ENCODE results near the gene TRPM7.

The TRPM7 gene, protein sequence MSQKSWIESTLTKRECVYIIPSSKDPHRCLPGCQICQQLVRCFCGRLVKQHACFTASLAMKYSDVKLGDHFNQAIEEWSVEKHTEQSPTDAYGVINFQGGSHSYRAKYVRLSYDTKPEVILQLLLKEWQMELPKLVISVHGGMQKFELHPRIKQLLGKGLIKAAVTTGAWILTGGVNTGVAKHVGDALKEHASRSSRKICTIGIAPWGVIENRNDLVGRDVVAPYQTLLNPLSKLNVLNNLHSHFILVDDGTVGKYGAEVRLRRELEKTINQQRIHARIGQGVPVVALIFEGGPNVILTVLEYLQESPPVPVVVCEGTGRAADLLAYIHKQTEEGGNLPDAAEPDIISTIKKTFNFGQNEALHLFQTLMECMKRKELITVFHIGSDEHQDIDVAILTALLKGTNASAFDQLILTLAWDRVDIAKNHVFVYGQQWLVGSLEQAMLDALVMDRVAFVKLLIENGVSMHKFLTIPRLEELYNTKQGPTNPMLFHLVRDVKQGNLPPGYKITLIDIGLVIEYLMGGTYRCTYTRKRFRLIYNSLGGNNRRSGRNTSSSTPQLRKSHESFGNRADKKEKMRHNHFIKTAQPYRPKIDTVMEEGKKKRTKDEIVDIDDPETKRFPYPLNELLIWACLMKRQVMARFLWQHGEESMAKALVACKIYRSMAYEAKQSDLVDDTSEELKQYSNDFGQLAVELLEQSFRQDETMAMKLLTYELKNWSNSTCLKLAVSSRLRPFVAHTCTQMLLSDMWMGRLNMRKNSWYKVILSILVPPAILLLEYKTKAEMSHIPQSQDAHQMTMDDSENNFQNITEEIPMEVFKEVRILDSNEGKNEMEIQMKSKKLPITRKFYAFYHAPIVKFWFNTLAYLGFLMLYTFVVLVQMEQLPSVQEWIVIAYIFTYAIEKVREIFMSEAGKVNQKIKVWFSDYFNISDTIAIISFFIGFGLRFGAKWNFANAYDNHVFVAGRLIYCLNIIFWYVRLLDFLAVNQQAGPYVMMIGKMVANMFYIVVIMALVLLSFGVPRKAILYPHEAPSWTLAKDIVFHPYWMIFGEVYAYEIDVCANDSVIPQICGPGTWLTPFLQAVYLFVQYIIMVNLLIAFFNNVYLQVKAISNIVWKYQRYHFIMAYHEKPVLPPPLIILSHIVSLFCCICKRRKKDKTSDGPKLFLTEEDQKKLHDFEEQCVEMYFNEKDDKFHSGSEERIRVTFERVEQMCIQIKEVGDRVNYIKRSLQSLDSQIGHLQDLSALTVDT (N-terminal part only)

DNA sequence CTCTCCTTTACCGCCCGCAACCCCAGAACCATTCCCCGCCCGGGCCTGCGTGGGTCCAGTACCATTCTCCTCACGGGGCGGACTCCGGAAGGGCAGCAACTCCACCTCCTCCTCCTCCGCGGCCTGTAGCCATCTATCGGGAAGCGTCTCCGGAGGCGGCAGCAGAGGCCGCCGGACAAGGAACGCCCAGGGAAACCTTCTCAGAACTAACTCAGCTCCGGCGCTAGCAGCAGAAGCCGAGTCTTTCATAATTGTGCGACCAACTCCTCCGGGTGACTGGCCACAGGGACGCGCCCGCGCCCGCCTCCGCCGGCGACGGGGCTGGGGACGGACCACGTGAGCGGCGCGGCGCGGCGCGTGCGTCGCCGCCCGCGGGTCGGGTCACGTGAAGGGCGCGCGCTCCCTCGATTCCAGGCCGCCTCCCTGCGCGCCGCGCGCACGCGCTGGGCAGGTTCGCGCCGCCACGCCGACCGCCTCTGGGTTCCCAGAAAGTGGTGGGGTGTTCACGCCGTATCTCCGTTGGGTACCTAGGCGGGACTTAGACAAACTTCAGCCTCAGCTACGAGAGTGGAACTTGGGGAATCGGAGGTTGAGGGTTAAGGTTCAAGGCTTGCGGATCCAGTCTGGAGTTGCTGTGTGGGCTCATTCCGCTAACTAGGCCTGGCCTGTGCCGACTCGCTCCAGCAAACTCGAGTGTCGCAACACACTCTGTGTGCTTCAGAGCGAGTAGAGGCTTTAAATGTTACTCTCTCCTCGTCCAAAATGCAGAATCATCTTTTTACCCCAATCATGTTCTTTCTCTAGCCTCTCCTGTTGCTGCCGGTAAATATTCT is at the start of gene TRPM7:
Gene TRPM7, minus strand, starts transcription at position 329 of the 833 bp plus-strand sequence. Its CDS starts 264 bp downstream, at position 65.
- in situ Hi-C loops (cut with MboI; ENCODE audit: low sequenced_read_pairs), result loop anchor here (25.0 kb wide), 1 partner anchor 201 kb away; no protein-coding TSS in a partner anchor

GRCh38 chr15:50735156-50735555 is 48.6 kb upstream of the TRPM7 start:
- in situ Hi-C loops (cut with MboI; ENCODE audit: low sequenced_read_pairs), result no loop called here

DNA sequence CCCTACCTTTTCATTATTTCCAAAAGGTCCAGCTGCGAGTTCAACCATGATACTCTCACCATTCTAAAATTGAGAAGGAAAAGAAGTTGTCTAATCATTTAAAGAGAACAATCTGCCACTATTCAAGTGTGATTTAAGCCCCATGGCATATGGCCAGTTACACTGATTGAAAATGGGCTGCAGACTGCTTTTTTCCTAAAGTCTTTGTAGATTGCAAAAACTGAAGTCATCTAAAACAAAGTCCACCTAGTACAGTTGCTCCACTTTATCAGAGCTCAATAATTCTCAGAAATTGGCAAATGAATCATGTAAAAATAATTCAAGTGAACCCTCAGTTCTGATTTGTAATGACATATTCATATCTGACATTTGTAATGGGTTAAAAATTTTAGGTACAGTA is 39.7 kb upstream of the TRPM7 start:
- in situ Hi-C loops (cut with MboI; ENCODE audit: low sequenced_read_pairs), result no loop called here

DNA sequence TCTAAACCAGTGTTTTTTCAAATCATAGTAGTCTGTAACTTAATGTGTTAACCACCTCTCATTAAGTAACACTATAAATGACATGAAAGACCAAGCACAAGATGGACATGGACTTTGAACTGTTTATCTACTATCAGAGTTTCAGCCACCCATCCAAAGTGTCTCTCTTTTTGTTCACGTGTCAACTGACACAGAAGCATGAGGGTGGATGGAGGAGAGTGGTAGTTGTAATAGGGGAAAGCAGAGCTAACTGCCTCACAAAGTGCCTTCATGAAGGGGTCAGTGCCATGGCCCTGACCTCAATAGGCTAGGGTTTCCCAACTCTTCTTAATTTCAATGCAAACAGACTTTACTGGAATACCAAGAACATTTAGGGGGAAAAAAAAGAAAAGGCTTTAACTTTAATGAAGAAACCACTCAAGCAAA is 32.1 kb upstream of the TRPM7 start:
- in situ Hi-C loops (cut with MboI; ENCODE audit: low sequenced_read_pairs), result no loop called here

GRCh38 chr15:50712018-50712417 is 25.4 kb upstream of the TRPM7 start:
- in situ Hi-C loops (cut with MboI; ENCODE audit: low sequenced_read_pairs), result no loop called here

- in situ Hi-C loops (cut with MboI; ENCODE audit: low sequenced_read_pairs), result no loop called here
These were observed 24.0 kb upstream of the TRPM7 start for GRCh38 chr15:50710585-50710984.

- in situ Hi-C loops (cut with MboI; ENCODE audit: low sequenced_read_pairs), result no loop called here
These were observed 21.4 kb upstream of the TRPM7 start for GRCh38 chr15:50707878-50708427.

GRCh38 chr15:50702762-50703334 is 16.3 kb upstream of the TRPM7 start:
- in situ Hi-C loops (cut with MboI; ENCODE audit: low sequenced_read_pairs), result no loop called here

GRCh38 chr15:50698101-50698500 is 11.5 kb upstream of the TRPM7 start:
- in situ Hi-C loops (cut with MboI; ENCODE audit: low sequenced_read_pairs), result loop anchor here (25.0 kb wide), 1 partner anchor 189 kb away; no protein-coding TSS in a partner anchor

DNA sequence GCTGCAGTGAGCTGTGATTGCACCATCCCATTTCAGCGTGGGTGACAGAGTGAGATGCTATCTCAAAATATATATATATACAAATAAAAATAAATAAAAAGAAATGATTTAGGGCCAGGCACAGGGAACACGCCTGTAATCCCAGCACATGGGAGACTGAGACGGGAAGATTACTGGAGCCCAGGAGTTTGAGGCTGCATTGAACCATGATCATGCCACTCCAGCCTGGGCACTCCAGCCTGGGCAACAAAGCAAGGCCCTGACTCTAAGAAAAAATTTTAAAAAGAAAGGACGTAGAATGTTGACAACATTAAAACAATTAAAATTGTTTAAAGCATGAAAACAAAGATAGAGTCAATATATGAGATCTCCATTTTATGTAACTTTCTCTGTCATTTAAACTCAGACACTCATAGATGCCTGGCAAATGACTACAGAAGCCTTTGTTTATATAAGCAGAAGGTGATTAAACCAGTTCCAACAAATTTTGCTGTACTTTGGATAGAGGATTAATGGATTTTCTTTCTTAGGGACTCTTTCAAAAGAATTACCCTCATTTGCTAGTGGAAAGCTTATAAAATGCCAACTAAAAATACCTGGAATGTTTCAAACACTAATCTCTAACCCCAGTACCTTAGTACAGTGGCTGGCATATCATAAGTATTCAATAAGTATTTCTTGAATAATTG is 10.7 kb upstream of the TRPM7 start:
- in situ Hi-C loops (cut with MboI; ENCODE audit: low sequenced_read_pairs), result loop anchor here (25.0 kb wide), 1 partner anchor 190 kb away; no protein-coding TSS in a partner anchor

DNA sequence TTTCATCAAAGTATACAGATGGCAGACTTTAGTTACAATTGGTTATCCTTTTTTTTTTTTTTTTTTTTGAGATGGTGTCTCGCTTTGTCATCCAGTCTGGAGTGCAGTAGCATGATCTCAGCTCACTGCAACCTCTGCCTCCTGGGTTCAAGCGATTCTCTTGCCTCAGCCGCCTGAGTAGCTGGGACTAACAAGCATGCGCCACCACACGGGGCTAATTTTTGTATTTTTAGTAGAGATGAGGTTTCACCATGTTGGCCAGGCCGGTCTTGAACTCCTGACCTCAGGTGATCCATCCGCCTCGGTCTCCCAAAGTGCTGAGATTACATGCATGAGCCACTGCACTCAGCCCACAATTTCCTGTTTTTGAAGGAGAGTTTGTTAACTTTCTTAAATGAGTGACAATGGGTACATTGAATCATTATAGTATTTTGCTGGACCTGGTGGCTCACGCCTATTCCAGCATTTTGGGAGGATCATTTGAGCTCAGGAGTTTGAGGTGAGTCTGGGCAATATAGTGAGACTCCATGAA is 8.1 kb upstream of the TRPM7 start:
- in situ Hi-C loops (cut with MboI; ENCODE audit: low sequenced_read_pairs), result loop anchor here (25.0 kb wide), 1 partner anchor 193 kb away; no protein-coding TSS in a partner anchor

GRCh38 chr15:50687302-50687902 is 805 bp upstream of the TRPM7 start:
- in situ Hi-C loops (cut with MboI; ENCODE audit: low sequenced_read_pairs), result loop anchor here (25.0 kb wide), 1 partner anchor 200 kb away; no protein-coding TSS in a partner anchor

GRCh38 chr15:50685976-50686468 is 575 bp downstream of the TRPM7 start:
- in situ Hi-C loops (cut with MboI; ENCODE audit: low sequenced_read_pairs), result loop anchor here (25.0 kb wide), 1 partner anchor 201 kb away; no protein-coding TSS in a partner anchor

- in situ Hi-C loops (cut with MboI; ENCODE audit: low sequenced_read_pairs), result loop anchor here (25.0 kb wide), 1 partner anchor 202 kb away; no protein-coding TSS in a partner anchor
These were observed 1.2 kb downstream of the TRPM7 start for GRCh38 chr15:50685191-50685975.

DNA sequence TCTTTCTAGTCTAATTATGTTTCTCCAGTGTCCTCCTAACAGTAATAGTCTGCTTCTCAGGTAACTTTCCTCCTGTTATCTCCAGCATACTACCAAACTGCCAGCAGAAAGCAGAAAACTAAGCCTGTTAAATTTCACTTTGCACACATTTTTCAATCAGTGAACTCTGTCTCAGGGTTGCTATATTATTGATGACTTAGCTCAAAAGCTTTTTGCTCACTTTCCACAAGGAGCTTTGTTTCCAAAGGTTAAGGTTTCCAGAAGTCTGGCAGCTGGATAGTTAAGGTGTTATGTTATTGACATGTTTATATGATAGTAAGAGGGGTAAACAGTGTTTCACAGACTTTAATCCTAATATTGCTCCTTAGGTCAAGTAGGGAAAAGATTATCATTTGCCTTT is 5.1 kb downstream of the TRPM7 start:
- in situ Hi-C loops (cut with MboI; ENCODE audit: low sequenced_read_pairs), result loop anchor here (25.0 kb wide), 1 partner anchor 206 kb away; no protein-coding TSS in a partner anchor

DNA sequence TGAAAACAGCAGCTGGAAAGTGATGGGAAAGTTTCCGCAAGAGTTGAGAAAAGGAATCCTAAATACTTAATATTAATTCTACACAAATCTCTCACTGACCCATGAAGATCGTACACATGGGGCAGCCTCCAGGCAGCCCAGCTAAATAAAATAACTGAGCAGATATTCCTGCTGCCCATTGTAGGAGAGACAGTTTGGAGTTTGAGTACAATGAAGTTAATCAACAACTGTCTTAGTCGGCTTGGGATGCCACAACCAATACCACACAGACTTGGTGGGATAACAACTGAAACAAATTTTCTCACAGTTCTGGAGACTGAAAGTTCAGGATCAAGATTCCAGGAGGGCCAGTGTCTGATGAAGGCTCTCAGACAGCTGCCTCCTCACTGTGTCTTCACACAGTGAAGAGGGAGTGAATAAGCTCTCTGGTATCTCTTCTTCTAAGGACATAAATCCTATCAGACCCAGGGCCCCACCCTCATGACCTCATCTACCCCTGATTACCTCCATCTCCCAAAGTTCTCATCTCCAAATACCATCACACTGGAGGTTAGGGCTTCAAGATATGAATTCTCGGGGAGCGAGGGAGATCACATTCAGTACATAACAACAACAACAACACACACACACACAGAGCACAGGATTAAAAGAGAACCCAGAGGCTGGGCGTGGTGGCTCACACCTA is 9.7 kb downstream of the TRPM7 start:
- in situ Hi-C loops (cut with MboI; ENCODE audit: low sequenced_read_pairs), result loop anchor here (25.0 kb wide), 1 partner anchor 210 kb away; no protein-coding TSS in a partner anchor
